ENCODE measurements around the gene NSD2.
A peak's percentile ranks its signal among the peaks of the same experiment; 100 is the strongest.
"Not testable (repeated sequence)": the region's sequence is repeated elsewhere in the genome, so short reads cannot be mapped to it uniquely, and the experiment has no call there.

The NSD2 gene

GRCh38 chr4:1996866-1997611 is 125.8 kb downstream of the NSD2 start:
- no peak overlapping the region for H3K9ac ChIP-seq (ENCODE audit: low read depth in 1 of 2, low read length in 2 of 2)
- peaks cover 0 to 6% of the 10 kb centered on the region in 2 donors for H3K36me3 ChIP-seq (ENCODE audit: control insufficient read depth in 1 of 2, insufficient read depth in 2 of 2, low read length in 2 of 2)
- H3K4me1 ChIP-seq (ENCODE audit: control insufficient read depth in 1 of 2, insufficient read depth in 2 of 2, low read length in 2 of 2): peaks cover 7% of the 10 kb centered on the region in 2 donors
- no peak overlapping the region for H3K4me3 ChIP-seq (ENCODE audit: low read depth in 1 of 2, low read length in 2 of 2)
- no peaks in the 10 kb centered on the region for H3K27me3 ChIP-seq (ENCODE audit: control insufficient read depth in 1 of 2, insufficient read depth in 2 of 2, low read length in 2 of 2)
- H3K9me3 ChIP-seq (ENCODE audit: control insufficient read depth in 1 of 2, low read length in 2 of 2): peaks cover 0 to 8% of the 10 kb centered on the region in 2 donors
- no peak overlapping the region for H3K27ac ChIP-seq (ENCODE audit: low read depth, low read length)

- no peak overlapping the region for H3K4me3 ChIP-seq (ENCODE audit: low read depth in 1 of 2, low read length in 2 of 2)
- no peak overlapping the region for H3K9ac ChIP-seq (ENCODE audit: low read depth in 1 of 2, low read length in 2 of 2)
- H3K27me3 ChIP-seq (ENCODE audit: control insufficient read depth in 1 of 2, insufficient read depth in 2 of 2, low read length in 2 of 2): no peaks in the 10 kb centered on the region
- H3K9me3 ChIP-seq (ENCODE audit: control insufficient read depth in 1 of 2, low read length in 2 of 2): peaks cover 0 to 8% of the 10 kb centered on the region in 2 donors
- no peak overlapping the region for H3K27ac ChIP-seq (ENCODE audit: low read depth, low read length)
- H3K4me1 ChIP-seq (ENCODE audit: control insufficient read depth in 1 of 2, insufficient read depth in 2 of 2, low read length in 2 of 2): peaks cover 7% of the 10 kb centered on the region in 2 donors
- peaks cover 0 to 6% of the 10 kb centered on the region in 2 donors for H3K36me3 ChIP-seq (ENCODE audit: control insufficient read depth in 1 of 2, insufficient read depth in 2 of 2, low read length in 2 of 2)
Observed at GRCh38 chr4:1997712-1998111, 126.5 kb downstream of the NSD2 start.

- no peaks in the 10 kb centered on the region for H3K27me3 ChIP-seq (ENCODE audit: control insufficient read depth in 1 of 2, insufficient read depth in 2 of 2, low read length in 2 of 2)
- H3K9ac ChIP-seq (ENCODE audit: low read depth in 1 of 2, low read length in 2 of 2): no peak overlapping the region
- H3K36me3 ChIP-seq (ENCODE audit: control insufficient read depth in 1 of 2, insufficient read depth in 2 of 2, low read length in 2 of 2): peaks cover 0 to 6% of the 10 kb centered on the region in 2 donors
- H3K27ac ChIP-seq (ENCODE audit: low read depth, low read length): no peak overlapping the region
- H3K4me3 ChIP-seq (ENCODE audit: low read depth in 1 of 2, low read length in 2 of 2): no peak overlapping the region
- H3K9me3 ChIP-seq (ENCODE audit: control insufficient read depth in 1 of 2, low read length in 2 of 2): peaks cover 0 to 8% of the 10 kb centered on the region in 2 donors
- H3K4me1 ChIP-seq (ENCODE audit: control insufficient read depth in 1 of 2, insufficient read depth in 2 of 2, low read length in 2 of 2): peaks cover 7% of the 10 kb centered on the region in 2 donors
Observed at GRCh38 chr4:1998296-1998695, 127.1 kb downstream of the NSD2 start.

- H3K4me3 ChIP-seq (ENCODE audit: low read depth in 1 of 2, low read length in 2 of 2); H3K27me3 ChIP-seq (ENCODE audit: control insufficient read depth in 1 of 2, insufficient read depth in 2 of 2, low read length in 2 of 2); H3K9ac ChIP-seq (ENCODE audit: low read depth in 1 of 2, low read length in 2 of 2); H3K27ac ChIP-seq (ENCODE audit: low read depth, low read length); H3K4me1 ChIP-seq (ENCODE audit: control insufficient read depth in 1 of 2, insufficient read depth in 2 of 2, low read length in 2 of 2); H3K9me3 ChIP-seq (ENCODE audit: control insufficient read depth in 1 of 2, low read length in 2 of 2); H3K36me3 ChIP-seq (ENCODE audit: control insufficient read depth in 1 of 2, insufficient read depth in 2 of 2, low read length in 2 of 2): not testable (repeated sequence)
Observed at GRCh38 chr4:1999308-1999707, 128.1 kb downstream of the NSD2 start.

- not testable (repeated sequence) for H3K9me3 ChIP-seq (ENCODE audit: control insufficient read depth in 1 of 2, low read length in 2 of 2); H3K4me3 ChIP-seq (ENCODE audit: low read depth in 1 of 2, low read length in 2 of 2); H3K27ac ChIP-seq (ENCODE audit: low read depth, low read length); H3K36me3 ChIP-seq (ENCODE audit: control insufficient read depth in 1 of 2, insufficient read depth in 2 of 2, low read length in 2 of 2); H3K27me3 ChIP-seq (ENCODE audit: control insufficient read depth in 1 of 2, insufficient read depth in 2 of 2, low read length in 2 of 2); H3K9ac ChIP-seq (ENCODE audit: low read depth in 1 of 2, low read length in 2 of 2)
- H3K4me1 ChIP-seq (ENCODE audit: control insufficient read depth in 1 of 2, insufficient read depth in 2 of 2, low read length in 2 of 2): peaks cover 9 to 10% of the 10 kb centered on the region in 2 donors
Observed at GRCh38 chr4:2003361-2003760, 132.2 kb downstream of the NSD2 start.

- no peak overlapping the region for H3K4me3 ChIP-seq (ENCODE audit: low read depth in 1 of 2, low read length in 2 of 2)
- no peak overlapping the region for H3K9ac ChIP-seq (ENCODE audit: low read depth in 1 of 2, low read length in 2 of 2)
- no peaks in the 10 kb centered on the region for H3K27me3 ChIP-seq (ENCODE audit: control insufficient read depth in 1 of 2, insufficient read depth in 2 of 2, low read length in 2 of 2)
- H3K27ac ChIP-seq (ENCODE audit: low read depth, low read length): no peak overlapping the region
- H3K9me3 ChIP-seq (ENCODE audit: control insufficient read depth in 1 of 2, low read length in 2 of 2): no peaks in the 10 kb centered on the region
- peaks cover 4 to 9% of the 10 kb centered on the region in 2 donors for H3K36me3 ChIP-seq (ENCODE audit: control insufficient read depth in 1 of 2, insufficient read depth in 2 of 2, low read length in 2 of 2)
- peaks cover 9 to 10% of the 10 kb centered on the region in 2 donors for H3K4me1 ChIP-seq (ENCODE audit: control insufficient read depth in 1 of 2, insufficient read depth in 2 of 2, low read length in 2 of 2)
Observed at GRCh38 chr4:2006367-2006766, 135.2 kb downstream of the NSD2 start.

- H3K27ac ChIP-seq (ENCODE audit: low read depth, low read length): no peak overlapping the region
- no peaks in the 10 kb centered on the region for H3K9me3 ChIP-seq (ENCODE audit: control insufficient read depth in 1 of 2, low read length in 2 of 2)
- H3K9ac ChIP-seq (ENCODE audit: low read depth in 1 of 2, low read length in 2 of 2): peak overlapping the region in 1 of 2 donors; percentile 80
- H3K36me3 ChIP-seq (ENCODE audit: control insufficient read depth in 1 of 2, insufficient read depth in 2 of 2, low read length in 2 of 2): peaks cover 4 to 9% of the 10 kb centered on the region in 2 donors
- no peaks in the 10 kb centered on the region for H3K27me3 ChIP-seq (ENCODE audit: control insufficient read depth in 1 of 2, insufficient read depth in 2 of 2, low read length in 2 of 2)
- H3K4me1 ChIP-seq (ENCODE audit: control insufficient read depth in 1 of 2, insufficient read depth in 2 of 2, low read length in 2 of 2): peaks cover 9 to 10% of the 10 kb centered on the region in 2 donors
- peak overlapping the region; percentile 96 to 100 for H3K4me3 ChIP-seq (ENCODE audit: low read depth in 1 of 2, low read length in 2 of 2)
Observed at GRCh38 chr4:2006956-2007653, 135.9 kb downstream of the NSD2 start.

- H3K27me3 ChIP-seq (ENCODE audit: control insufficient read depth in 1 of 2, insufficient read depth in 2 of 2, low read length in 2 of 2): no peaks in the 10 kb centered on the region
- no peaks in the 10 kb centered on the region for H3K9me3 ChIP-seq (ENCODE audit: control insufficient read depth in 1 of 2, low read length in 2 of 2)
- no peak overlapping the region for H3K27ac ChIP-seq (ENCODE audit: low read depth, low read length)
- H3K4me1 ChIP-seq (ENCODE audit: control insufficient read depth in 1 of 2, insufficient read depth in 2 of 2, low read length in 2 of 2): peaks cover 9 to 10% of the 10 kb centered on the region in 2 donors
- H3K4me3 ChIP-seq (ENCODE audit: low read depth in 1 of 2, low read length in 2 of 2): peak overlapping the region; percentile 96 to 100
- H3K36me3 ChIP-seq (ENCODE audit: control insufficient read depth in 1 of 2, insufficient read depth in 2 of 2, low read length in 2 of 2): peaks cover 4 to 9% of the 10 kb centered on the region in 2 donors
- H3K9ac ChIP-seq (ENCODE audit: low read depth in 1 of 2, low read length in 2 of 2): peak overlapping the region; percentile 80 to 99
Observed at GRCh38 chr4:2007804-2008670, 136.8 kb downstream of the NSD2 start.

GRCh38 chr4:2008671-2008920 is 137.4 kb downstream of the NSD2 start:
- no peaks in the 10 kb centered on the region for H3K9me3 ChIP-seq (ENCODE audit: control insufficient read depth in 1 of 2, low read length in 2 of 2)
- H3K27ac ChIP-seq (ENCODE audit: low read depth, low read length): peak overlapping the region; percentile 99
- peaks cover 9 to 10% of the 10 kb centered on the region in 2 donors for H3K4me1 ChIP-seq (ENCODE audit: control insufficient read depth in 1 of 2, insufficient read depth in 2 of 2, low read length in 2 of 2)
- peak overlapping the region; percentile 96 to 100 for H3K4me3 ChIP-seq (ENCODE audit: low read depth in 1 of 2, low read length in 2 of 2)
- no peaks in the 10 kb centered on the region for H3K27me3 ChIP-seq (ENCODE audit: control insufficient read depth in 1 of 2, insufficient read depth in 2 of 2, low read length in 2 of 2)
- peak overlapping the region; percentile 80 to 99 for H3K9ac ChIP-seq (ENCODE audit: low read depth in 1 of 2, low read length in 2 of 2)
- H3K36me3 ChIP-seq (ENCODE audit: control insufficient read depth in 1 of 2, insufficient read depth in 2 of 2, low read length in 2 of 2): peaks cover 4 to 9% of the 10 kb centered on the region in 2 donors

Measured in duodenal mucosa (tissue), 2 donors.